CD14-positive monocyte (primary cell): ENCODE measurements around the gene ASPSCR1. TPM values are rescaled to one million over a fixed set of nuclear protein-coding genes. Genes with fewer than 3 reads are reported as not detected.
A peak's percentile ranks its signal among the peaks of the same experiment; 100 is the strongest.

ENCODE experiments used
- DNase-seq, 3 donors: peaks; one replicate each; pipeline ENCODE4 v3.0.0-alpha.2; 2011 to 2022
- H2AFZ ChIP-seq: 2 replicates; pipeline ENCODE4 v1.6.0; 2012; ENCODE audit warnings: mild to moderate bottlenecking, low read depth, low read length, inconsistent platforms; ENCODE audit not compliant: insufficient read depth, poor library complexity, severe bottlenecking
- H3K27ac ChIP-seq, 2 donors: 1 replicate in 1 of 2; 2 replicates in 1 of 2; pipeline ENCODE4 v1.5.1; 2012 to 2013; ENCODE audit warnings: low read length in 2 of 2, control low read depth in 1 of 2, inconsistent platforms in 1 of 2, low read depth in 1 of 2, mild to moderate bottlenecking in 1 of 2
- H3K27me3 ChIP-seq, 2 donors: one replicate each; pipeline versions ENCODE4 v1.6.0 to v1.6.1; 2011 to 2013; ENCODE audit warnings: low read length in 2 of 2; ENCODE audit not compliant: control insufficient read depth in 2 of 2, insufficient read depth in 2 of 2
- H3K36me3 ChIP-seq, 2 donors: replicated peaks in 1 of 2; 1 replicate in 1 of 2; 2 replicates in 1 of 2; pipeline versions ENCODE4 v1.5.1 to v1.6.1; 2012 to 2013; ENCODE audit warnings: low read length in 2 of 2, control low read depth in 1 of 2, inconsistent platforms in 1 of 2, mild to moderate bottlenecking in 1 of 2; ENCODE audit not compliant: insufficient read depth in 2 of 2, control insufficient read depth in 1 of 2
- H3K4me1 ChIP-seq, 2 donors: 1 replicate in 1 of 2; 2 replicates in 1 of 2; pipeline versions ENCODE4 v1.5.1 to v1.6.1; 2012 to 2013; ENCODE audit warnings: low read length in 2 of 2, control low read depth in 1 of 2, inconsistent platforms in 1 of 2, mild to moderate bottlenecking in 1 of 2, moderate library complexity in 1 of 2; ENCODE audit not compliant: insufficient read depth in 2 of 2, control insufficient read depth in 1 of 2
- H3K4me2 ChIP-seq: replicated peaks from 2 replicates; pipeline ENCODE3; 2012; ENCODE audit warnings: low read length, moderate library complexity, mild to moderate bottlenecking; ENCODE audit not compliant: poor library complexity, severe bottlenecking; ENCODE audit errors: extremely low read depth
- H3K4me3 ChIP-seq, 3 experiments: fragments of 200-600 bp in 1 of 3; sonication (generic) in 1 of 3; replicated peaks in 1 of 3; 1 replicate in 2 of 3; 2 replicates in 1 of 3; pipeline ENCODE4 v1.5.1; 2011 to 2013; ENCODE audit warnings: low read length in 3 of 3, mild to moderate bottlenecking in 3 of 3, control low read depth in 2 of 3, low read depth in 2 of 3, inconsistent platforms in 1 of 3, moderate library complexity in 1 of 3
- H3K79me2 ChIP-seq: 2 replicates; pipeline ENCODE4 v1.6.0; 2012; ENCODE audit warnings: mild to moderate bottlenecking, control low read depth, inconsistent platforms, low read length, moderate library complexity; ENCODE audit not compliant: insufficient read depth
- H3K9ac ChIP-seq: 2 replicates; pipeline ENCODE4 v1.6.0; 2017; ENCODE audit warnings: low read length, mild to moderate bottlenecking; ENCODE audit not compliant: insufficient read depth, poor library complexity, severe bottlenecking
- H3K9me3 ChIP-seq, 2 donors: replicated peaks in 1 of 2; 1 replicate in 1 of 2; 2 replicates in 1 of 2; pipeline versions ENCODE4 v1.5.1 to v1.6.1; 2012 to 2013; ENCODE audit warnings: low read length in 2 of 2, control low read depth in 1 of 2; ENCODE audit not compliant: control insufficient read depth in 1 of 2, insufficient read depth in 1 of 2
- H4K20me1 ChIP-seq: 2 replicates; pipeline ENCODE4 v1.6.0; 2012; ENCODE audit warnings: mild to moderate bottlenecking, low read length, control low read depth, moderate library complexity; ENCODE audit not compliant: insufficient read depth
- H3K27ac Mint-ChIP-seq, 7 donors: one replicate each; pipeline ENCODE4 v1.8.0; 2020; ENCODE audit warnings: mild to moderate bottlenecking in 7 of 7, mixed read lengths in 7 of 7, moderate library complexity in 6 of 7, inconsistent platforms in 2 of 7
- H3K27me3 Mint-ChIP-seq, 3 donors: one replicate each; pipeline ENCODE4 v1.8.0; 2021 to 2022; ENCODE audit warnings: low read depth in 3 of 3, mild to moderate bottlenecking in 3 of 3, mixed read lengths in 3 of 3, moderate library complexity in 3 of 3, inconsistent platforms in 1 of 3
- H3K36me3 Mint-ChIP-seq, 2 donors: one replicate each; pipeline ENCODE4 v1.8.0; 2020; ENCODE audit warnings: mixed read lengths in 2 of 2, inconsistent platforms in 1 of 2, mild to moderate bottlenecking in 1 of 2
- H3K4me1 Mint-ChIP-seq: one replicate; pipeline ENCODE4 v1.8.0; 2020; ENCODE audit warnings: mild to moderate bottlenecking, mixed read lengths
- H3K4me3 Mint-ChIP-seq, 2 donors: one replicate each; pipeline ENCODE4 v1.8.0; 2020; ENCODE audit warnings: mild to moderate bottlenecking in 2 of 2, mixed read lengths in 2 of 2, moderate library complexity in 1 of 2
- H3K9me3 Mint-ChIP-seq, 7 donors: one replicate each; pipeline ENCODE4 v1.8.0; 2020 to 2022; ENCODE audit warnings: mixed read lengths in 7 of 7, mild to moderate bottlenecking in 6 of 7, moderate library complexity in 6 of 7, inconsistent platforms in 2 of 7
- CTCF ChIP-seq: fragments of 200-600 bp; IDR thresholded peaks from one replicate; pipeline ENCODE4 v1.8.0; 2022; ENCODE audit warnings: antibody characterized with exemption, mild to moderate bottlenecking
- WGBS: methylation state at CpG from one replicate; pipeline ENCODE4 v1.1.5; 2013; ENCODE audit warnings: missing lambda C conversion rate; ENCODE audit not compliant: insufficient coverage; 5-methylcytosine and 5-hydroxymethylcytosine counted together
- intact Hi-C, 2 donors: fragments of 100-400 bp; cut with micrococcal nuclease; formaldehyde crosslinking; loops; one replicate each; pipeline versions ENCODE4 v1.15.0 to v1.15.1; 2023
- polyA plus RNA-seq, 3 donors: library from polyadenylated mRNA; depleted of rRNA in 1 of 3; unstranded in 2 of 3; stranded (reverse) in 1 of 3; fragments of 300-500 nt in 2 of 3; fragments of >200 nt in 1 of 3; fragmentation: Illumina TruSeq in 2 of 3; gene quantifications; 1 replicate in 2 of 3; 2 replicates in 1 of 3; pipeline ENCODE4 v1.2.3, GENCODE V29; 2012 to 2021

ASPSCR1 gene
- polyA plus RNA-seq, 3 donors: 25.5 to 31.9 (median 25.6) TPM

- Mint-ChIP-seq H3K36me3 (peaks cover 0 to 2% of the 10 kb centered on the region in 2 donors), H3K27me3 (peaks cover 36 to 56% (median 38%) of the 10 kb centered on the region in 3 donors), H3K4me1 (peaks cover 20% of the 10 kb centered on the region), H3K9me3 (peaks cover 0 to 5% (median 3%) of the 10 kb centered on the region in 7 donors), H3K4me3 (peak overlapping the region in 1 of 2 donors; percentile 61), H3K27ac (peak overlapping the region in 1 of 7 donors; percentile 51)
- no peak for TF ChIP-seq CTCF
- Histone ChIP-seq H3K4me3 (no peak overlapping the region), H3K79me2 (peaks cover 11% of the 10 kb centered on the region), H3K9ac (no peak overlapping the region), H3K4me2 (no peak overlapping the region), H3K4me1 (peaks cover 15 to 21% of the 10 kb centered on the region in 2 donors), H3K36me3 (no peaks in the 10 kb centered on the region), H2AFZ (no peak overlapping the region), H4K20me1 (peaks cover 6% of the 10 kb centered on the region), H3K27me3 (peaks cover 9 to 39% of the 10 kb centered on the region in 2 donors), H3K27ac (no peak overlapping the region), H3K9me3 (no peaks in the 10 kb centered on the region)
- DNase-seq: no peak
- intact Hi-C loops: no loop called here
- 84% methylated on average over 12 of the region's 13 CpGs for WGBS
These were observed 46.3 kb upstream of the ASPSCR1 start for GRCh38 chr17:81931189-81931556.

- peaks cover 0 to 2% of the 10 kb centered on the region in 2 donors for H3K36me3 Mint-ChIP-seq
- no peak overlapping the region for H3K4me3 ChIP-seq
- no peak for DNase-seq
- peaks cover 4% of the 10 kb centered on the region for H4K20me1 ChIP-seq
- peak overlapping the region in 1 of 2 donors; percentile 11 for H3K4me3 Mint-ChIP-seq
- no peak for TF ChIP-seq CTCF
- no peak overlapping the region for H3K27ac ChIP-seq
- H3K9me3 ChIP-seq: no peaks in the 10 kb centered on the region
- peaks cover 41 to 62% (median 41%) of the 10 kb centered on the region in 3 donors for H3K27me3 Mint-ChIP-seq
- peak overlapping the region in 1 of 7 donors; percentile 5 for H3K27ac Mint-ChIP-seq
- H3K79me2 ChIP-seq: peaks cover 5% of the 10 kb centered on the region
- no peak overlapping the region for H3K9ac ChIP-seq
- 33% methylated on average over 5 of the region's 15 CpGs for WGBS
- H3K27me3 ChIP-seq: peaks cover 9 to 42% of the 10 kb centered on the region in 2 donors
- peaks cover 21% of the 10 kb centered on the region for H3K4me1 Mint-ChIP-seq
- no peak overlapping the region for H3K4me2 ChIP-seq
- no peaks in the 10 kb centered on the region for H3K36me3 ChIP-seq
- H3K9me3 Mint-ChIP-seq: peaks cover 0 to 5% (median 3%) of the 10 kb centered on the region in 7 donors
- no peak overlapping the region for H2AFZ ChIP-seq
- H3K4me1 ChIP-seq: peaks cover 14 to 20% of the 10 kb centered on the region in 2 donors
- intact Hi-C loops: no loop called here
These were observed 45.7 kb upstream of the ASPSCR1 start for GRCh38 chr17:81931557-81932332.
